Thyroid gland (tissue), 4 donors: Measurements from ENCODE around the gene HOXA3. TPM values are rescaled to one million over a fixed set of nuclear protein-coding genes. Genes with fewer than 3 reads are reported as not detected.
A peak's percentile ranks its signal among the peaks of the same experiment; 100 is the strongest.

ENCODE experiments used
- DNase-seq, 2 donors: peaks; one replicate each; pipeline ENCODE4 v3.0.0-alpha.2; 2019
- H3K27ac ChIP-seq, 3 donors: fragments of 200-600 bp; sonication (generic); 1 replicate in 2 of 3; 2 replicates in 1 of 3; pipeline ENCODE4 v1.5.1; 2016 to 2019; ENCODE audit warnings: mild to moderate bottlenecking in 1 of 3, moderate library complexity in 1 of 3
- H3K27me3 ChIP-seq: fragments of 200-600 bp; sonication (generic); one replicate; pipeline ENCODE4 v1.5.1; 2019
- H3K36me3 ChIP-seq, 2 donors: fragments of 200-600 bp; sonication (generic); one replicate each; pipeline ENCODE4 v1.5.1; 2016 to 2019
- H3K4me1 ChIP-seq, 2 donors: fragments of 200-600 bp; sonication (generic); one replicate each; pipeline ENCODE4 v1.5.1; 2017 to 2019
- H3K4me3 ChIP-seq, 3 donors: fragments of 200-600 bp; sonication (generic); replicated peaks in 1 of 3; 1 replicate in 2 of 3; 2 replicates in 1 of 3; pipeline ENCODE4 v1.5.1; 2016; ENCODE audit warnings: mild to moderate bottlenecking in 1 of 3
- H3K9me3 ChIP-seq: fragments of 200-600 bp; sonication (generic); one replicate; pipeline ENCODE4 v1.5.1; 2017
- POLR2A ChIP-seq, 2 donors: fragments of 450-650 bp; IDR thresholded peaks; one replicate each; pipeline ENCODE4 v1.6.1; 2017; ENCODE audit warnings: antibody characterized with exemption in 2 of 2, mild to moderate bottlenecking in 2 of 2, moderate library complexity in 1 of 2
- WGBS, 2 donors: methylation state at CpG; one replicate each; pipeline ENCODE4 v1.1.5; 2017; 5-methylcytosine and 5-hydroxymethylcytosine counted together
- intact Hi-C: fragments of 100-400 bp; cut with DNase I; formaldehyde crosslinking; loops from one replicate; pipeline ENCODE4 v1.15.1; 2023
- total RNA-seq, 4 donors: library from RNA; depleted of rRNA; stranded (reverse); fragments of >200 nt; gene quantifications; one replicate each; pipeline ENCODE4 v1.2.3, GENCODE V29; 2016
- TF ChIP-seq, protein P1 (sequence below), 6 experiments: fragments of 200-600 bp in 3 of 6; fragments of 450-650 bp in 3 of 6; sonication (generic) in 3 of 6; IDR thresholded peaks; one replicate each; pipeline ENCODE4 v1.5.1; 2016 to 2019; ENCODE audit warnings: antibody characterized with exemption in 6 of 6, mild to moderate bottlenecking in 2 of 6, inconsistent platforms in 1 of 6, moderate library complexity in 1 of 6

Gene HOXA3
- total RNA-seq, 4 donors from 2014 or later = 0.94 to 6.1 (median 1.9) TPM

DNA sequence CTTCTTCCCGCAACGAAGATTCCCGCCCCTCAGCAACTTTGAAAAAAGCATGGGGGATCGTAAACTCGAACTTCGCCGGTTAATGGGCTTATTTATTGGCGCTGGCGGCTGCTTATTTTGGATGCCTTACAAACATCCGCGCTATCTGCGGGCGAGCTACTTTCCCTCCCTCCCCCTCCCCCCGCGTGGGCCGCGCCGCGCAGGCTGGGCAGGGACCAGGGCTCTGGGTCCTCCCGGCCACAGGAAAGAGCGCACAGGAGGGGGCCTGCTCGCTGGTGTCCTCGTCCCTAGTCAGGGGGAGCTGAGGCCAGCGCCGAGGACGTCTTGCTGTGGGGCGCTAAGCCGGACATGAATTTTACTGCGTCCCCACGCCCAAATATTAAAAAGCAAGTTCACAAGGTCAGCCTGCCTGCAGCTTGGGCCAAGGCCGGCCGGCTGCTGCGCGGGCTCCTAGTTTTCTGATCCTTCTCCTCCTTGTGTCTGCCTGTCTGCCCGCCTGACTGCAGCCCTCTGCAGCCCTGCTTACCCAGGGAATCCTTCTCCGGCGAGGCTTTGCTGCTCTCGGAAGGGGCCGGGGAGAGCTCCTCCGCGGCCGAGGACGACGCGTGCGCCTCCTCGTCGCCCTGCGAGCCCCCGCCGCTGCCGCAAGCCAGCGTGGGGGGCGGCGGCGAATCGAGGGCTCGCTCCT is 20.6 kb upstream of the HOXA3 start:
- Histone ChIP-seq H3K27me3 (peaks cover 89% of the 10 kb centered on the region), H3K4me3 (peak overlapping the region in 2 of 3 donors; percentile 7 to 30), H3K9me3 (no peaks in the 10 kb centered on the region), H3K27ac (no peak overlapping the region), H3K36me3 (no peaks in the 10 kb centered on the region), H3K4me1 (peaks cover 14 to 30% of the 10 kb centered on the region in 2 donors)
- TF ChIP-seq, protein P1, sequence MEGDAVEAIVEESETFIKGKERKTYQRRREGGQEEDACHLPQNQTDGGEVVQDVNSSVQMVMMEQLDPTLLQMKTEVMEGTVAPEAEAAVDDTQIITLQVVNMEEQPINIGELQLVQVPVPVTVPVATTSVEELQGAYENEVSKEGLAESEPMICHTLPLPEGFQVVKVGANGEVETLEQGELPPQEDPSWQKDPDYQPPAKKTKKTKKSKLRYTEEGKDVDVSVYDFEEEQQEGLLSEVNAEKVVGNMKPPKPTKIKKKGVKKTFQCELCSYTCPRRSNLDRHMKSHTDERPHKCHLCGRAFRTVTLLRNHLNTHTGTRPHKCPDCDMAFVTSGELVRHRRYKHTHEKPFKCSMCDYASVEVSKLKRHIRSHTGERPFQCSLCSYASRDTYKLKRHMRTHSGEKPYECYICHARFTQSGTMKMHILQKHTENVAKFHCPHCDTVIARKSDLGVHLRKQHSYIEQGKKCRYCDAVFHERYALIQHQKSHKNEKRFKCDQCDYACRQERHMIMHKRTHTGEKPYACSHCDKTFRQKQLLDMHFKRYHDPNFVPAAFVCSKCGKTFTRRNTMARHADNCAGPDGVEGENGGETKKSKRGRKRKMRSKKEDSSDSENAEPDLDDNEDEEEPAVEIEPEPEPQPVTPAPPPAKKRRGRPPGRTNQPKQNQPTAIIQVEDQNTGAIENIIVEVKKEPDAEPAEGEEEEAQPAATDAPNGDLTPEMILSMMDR (IDR thresholded peaks at IDR 0.05) = no peak
- WGBS, 2 donors = 4 to 5% methylated on average over 19 to 32 of the region's 58 CpGs
- intact Hi-C loops = loop anchor here (10.0 kb wide), 1 partner anchor 1088 kb away; no protein-coding TSS in a partner anchor
- no peak for DNase-seq

DNA sequence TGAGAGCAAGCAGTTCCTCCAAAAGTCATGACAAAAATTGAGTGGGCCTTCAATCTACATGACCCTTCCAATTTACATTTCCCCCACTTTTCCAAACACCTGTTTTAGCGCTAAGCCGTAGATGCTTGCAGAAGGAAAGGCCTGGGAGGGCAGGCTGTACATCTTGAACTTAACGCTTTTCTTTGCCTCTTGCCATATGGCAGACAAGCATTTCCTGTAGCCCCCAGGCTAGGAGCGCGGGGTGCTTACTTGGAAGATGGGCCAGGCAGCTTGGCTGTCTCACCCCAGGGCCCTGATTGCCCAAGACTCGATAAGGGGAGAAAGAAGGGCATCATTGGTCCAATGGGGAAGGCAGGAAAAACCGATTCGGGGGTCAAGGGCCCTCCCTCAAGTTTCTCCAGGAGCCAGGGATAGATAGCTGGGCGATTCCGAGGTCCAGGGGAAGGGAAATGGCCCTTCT is 20.0 kb upstream of the HOXA3 start:
- intact Hi-C loops = loop anchor here (10.0 kb wide), 1 partner anchor 1088 kb away; no protein-coding TSS in a partner anchor

DNA sequence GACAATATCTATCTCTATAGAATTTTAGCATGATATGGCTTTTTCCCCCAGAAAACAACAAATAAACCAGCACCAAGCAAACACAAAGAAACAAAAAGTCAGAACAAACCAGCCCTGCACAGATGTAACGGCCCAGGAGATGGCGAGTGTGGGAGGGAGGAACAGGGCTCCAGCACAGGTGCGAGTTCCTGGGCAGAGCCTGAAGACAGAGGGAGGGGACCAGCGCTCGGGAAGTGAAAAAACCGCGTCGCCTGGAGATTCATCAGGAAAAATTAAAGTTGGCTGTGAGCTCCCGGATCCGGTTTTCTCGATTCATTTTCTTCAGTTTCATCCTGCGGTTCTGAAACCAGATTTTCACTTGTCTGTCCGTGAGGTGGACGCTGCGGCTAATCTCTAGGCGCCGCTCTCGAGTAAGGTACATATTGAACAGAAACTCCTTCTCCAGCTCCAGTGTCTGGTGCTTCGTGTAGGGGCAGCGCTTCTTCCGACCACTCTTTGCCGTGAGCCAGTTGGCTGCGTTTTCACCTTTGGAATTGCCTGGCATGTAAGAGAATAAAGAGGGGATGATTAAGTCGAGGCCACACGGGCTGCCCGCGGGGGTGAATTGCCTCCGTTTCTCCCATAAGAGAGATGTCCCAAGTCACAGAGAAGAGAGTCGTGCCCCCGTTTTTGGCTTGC is 19.4 kb upstream of the HOXA3 start:
- WGBS, 2 donors = 9 to 12% methylated on average over 30 of the region's 30 CpGs
- Histone ChIP-seq H3K4me1 (peaks cover 14 to 30% of the 10 kb centered on the region in 2 donors), H3K27me3 (peaks cover 97% of the 10 kb centered on the region), H3K27ac (no peak overlapping the region), H3K9me3 (no peaks in the 10 kb centered on the region), H3K36me3 (no peaks in the 10 kb centered on the region), H3K4me3 (no peak overlapping the region)
- intact Hi-C loops = loop anchor here (10.0 kb wide), 1 partner anchor 1087 kb away; no protein-coding TSS in a partner anchor
- TF ChIP-seq, protein P1 (IDR thresholded peaks at IDR 0.05) = no peak
- no peak for TF ChIP-seq POLR2A (IDR thresholded peaks at IDR 0.05)
- no peak for DNase-seq

More for the DNA sequence above, 20.0 kb upstream of the HOXA3 start:
- no peaks in the 10 kb centered on the region for H3K36me3 ChIP-seq
- no peak overlapping the region for H3K4me3 ChIP-seq
- no peak for TF ChIP-seq POLR2A (IDR thresholded peaks at IDR 0.05)
- TF ChIP-seq, protein P1 (IDR thresholded peaks at IDR 0.05) = no peak
- WGBS, 2 donors = 12 to 18% methylated on average over 10 of the region's 10 CpGs
- no peak overlapping the region for H3K27ac ChIP-seq
- peaks cover 14 to 30% of the 10 kb centered on the region in 2 donors for H3K4me1 ChIP-seq
- H3K9me3 ChIP-seq = no peaks in the 10 kb centered on the region
- no peak for DNase-seq
- H3K27me3 ChIP-seq = peaks cover 93% of the 10 kb centered on the region

DNA sequence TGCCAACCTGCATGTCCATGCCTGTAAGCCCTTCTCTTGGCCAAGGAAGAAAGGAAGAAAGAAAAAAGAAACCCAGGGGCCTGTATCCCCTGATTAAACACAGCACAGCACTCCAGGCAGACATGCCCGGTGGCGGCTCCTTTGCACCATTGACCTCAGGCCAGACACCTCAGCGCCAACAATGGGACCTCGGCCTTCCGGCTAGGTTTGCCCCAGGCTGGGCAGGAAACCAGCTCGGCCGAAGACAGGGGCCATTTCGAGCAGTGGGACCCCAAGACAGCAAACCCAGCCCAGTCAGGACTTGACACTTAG is 18.9 kb upstream of the HOXA3 start:
- intact Hi-C loops = loop anchor here (10.0 kb wide), 1 partner anchor 1086 kb away; no protein-coding TSS in a partner anchor
- no peaks in the 10 kb centered on the region for H3K9me3 ChIP-seq
- H3K27me3 ChIP-seq = peaks cover 97% of the 10 kb centered on the region
- 9 to 22% methylated on average over 8 of the region's 8 CpGs for WGBS, 2 donors
- H3K27ac ChIP-seq = no peak overlapping the region
- DNase-seq = no peak
- no peaks in the 10 kb centered on the region for H3K36me3 ChIP-seq
- H3K4me3 ChIP-seq = no peak overlapping the region
- TF ChIP-seq, protein P1 (IDR thresholded peaks at IDR 0.05) = no peak
- peaks cover 14 to 33% of the 10 kb centered on the region in 2 donors for H3K4me1 ChIP-seq
